ENCODE results near the gene TSPAN7.

TSPAN7 gene

DNA sequence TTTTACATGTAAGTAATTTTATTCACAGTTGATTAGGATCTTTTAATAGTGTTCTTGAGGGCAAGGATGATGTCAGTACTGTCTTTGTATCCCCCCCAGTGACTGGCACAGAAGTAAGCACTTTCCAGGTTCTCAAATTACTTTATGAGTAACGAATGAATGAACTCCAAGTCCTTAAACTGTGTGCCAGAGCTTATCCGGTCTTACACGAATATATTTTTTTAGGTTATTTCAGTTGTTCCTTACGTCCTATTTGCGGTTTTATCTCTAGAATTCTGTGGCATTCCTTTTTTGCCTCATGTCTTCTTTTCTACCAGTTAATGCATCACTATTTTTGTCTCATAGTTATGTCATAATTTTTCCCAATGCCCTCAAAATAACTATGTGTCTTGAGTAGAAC, 133.1 kb downstream of the TSPAN7 start:
- DNase-seq = peak in 1 of 2 experiments; percentile 9

- no peak for DNase-seq
These were observed 136.1 kb downstream of the TSPAN7 start for GRCh38 chrX:38697461-38697860.

- DNase-seq = no peak
These were observed 137.8 kb downstream of the TSPAN7 start for GRCh38 chrX:38699121-38699520.

DNA sequence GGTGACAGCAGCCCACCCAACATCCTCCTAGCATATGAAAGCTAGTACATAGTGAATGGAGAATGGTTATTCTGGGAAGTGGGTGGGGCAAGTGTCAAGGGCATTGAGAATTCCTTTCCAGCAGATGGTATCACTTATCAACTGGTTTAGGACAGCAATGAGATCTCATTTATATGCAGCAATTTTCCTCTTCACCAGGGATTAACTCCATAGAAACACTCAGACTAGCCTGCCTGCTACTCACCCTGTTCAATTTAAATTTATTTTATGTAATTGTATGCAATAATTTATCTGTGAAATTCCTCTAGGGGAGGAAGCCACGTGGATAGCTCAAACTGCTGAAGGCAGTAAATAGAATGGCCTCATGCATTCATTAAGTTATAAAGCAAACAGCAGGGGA, 138.4 kb downstream of the TSPAN7 start:
- no peak for DNase-seq

- DNase-seq = no peak
These were observed 139.7 kb downstream of the TSPAN7 start for GRCh38 chrX:38701073-38701472.

DNA sequence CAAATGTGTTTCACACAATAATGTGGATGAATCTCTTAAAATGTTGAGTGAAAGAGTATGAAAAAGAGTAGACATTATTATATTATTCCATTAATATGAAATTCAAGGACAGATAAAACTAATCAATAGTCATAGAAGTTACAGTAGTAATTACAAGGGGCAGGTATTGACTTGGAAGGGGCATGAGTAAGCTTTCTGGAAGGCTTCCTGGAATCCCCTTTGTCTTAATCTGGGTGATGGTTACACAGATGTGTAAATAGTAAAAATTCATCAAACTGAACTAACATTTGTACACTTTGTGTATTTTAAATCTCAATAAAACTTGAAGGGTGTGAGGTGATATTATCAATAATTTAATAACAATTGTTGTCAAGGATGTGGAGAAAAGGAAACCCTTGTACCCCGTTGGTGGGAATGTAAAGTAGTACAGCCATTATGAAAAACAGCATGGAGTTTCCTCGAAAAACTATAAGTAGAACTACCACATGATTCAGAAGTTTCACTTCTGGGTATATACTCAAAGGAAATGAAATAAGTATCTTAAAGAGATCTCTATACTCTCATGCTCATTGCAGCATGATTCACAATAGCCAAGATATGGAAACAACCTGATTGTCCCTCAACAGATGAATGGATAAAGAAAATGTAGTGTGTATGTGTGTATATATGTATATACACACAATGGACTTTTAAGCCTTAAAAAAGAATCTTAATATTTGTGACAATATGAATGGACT, 143.0 kb downstream of the TSPAN7 start:
- DNase-seq = no peak

DNA sequence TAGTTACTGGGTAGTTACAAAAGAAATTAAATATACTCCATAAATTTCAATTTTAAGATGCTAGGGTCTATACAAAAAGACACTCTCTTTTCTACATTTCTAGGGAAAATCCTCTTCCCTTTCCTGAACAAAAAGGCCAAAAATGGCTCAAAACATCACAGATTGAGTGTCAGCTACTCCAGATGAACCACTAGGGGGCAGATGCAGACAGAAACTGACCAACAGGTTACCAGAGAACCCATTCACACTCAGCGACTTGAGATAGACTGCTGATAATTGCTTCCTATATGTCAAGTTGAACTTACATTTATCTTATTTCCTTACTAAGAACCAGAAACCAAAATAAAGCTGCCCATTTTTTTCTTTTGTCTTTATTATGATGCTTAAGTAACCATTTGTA, 156.5 kb downstream of the TSPAN7 start:
- no peak for DNase-seq

DNA sequence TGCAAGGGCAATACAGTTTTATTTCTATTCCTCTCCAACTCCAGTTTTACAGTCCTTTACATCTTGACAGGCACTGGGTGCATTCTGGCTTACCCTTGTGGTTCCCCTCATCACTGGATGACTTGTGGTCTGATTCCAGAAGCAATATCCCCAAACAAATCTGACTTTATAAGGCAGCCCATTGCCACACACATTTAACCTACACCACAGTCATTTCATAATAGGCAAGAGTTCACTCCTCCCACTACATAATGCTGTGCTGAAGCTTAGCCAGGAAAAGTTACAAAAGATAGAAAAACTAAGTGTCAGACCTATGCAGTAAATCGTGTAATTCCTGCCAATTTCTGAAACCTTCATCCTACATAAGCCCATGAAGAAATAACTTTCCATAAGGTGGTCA, 157.0 kb downstream of the TSPAN7 start:
- DNase-seq = no peak

DNA sequence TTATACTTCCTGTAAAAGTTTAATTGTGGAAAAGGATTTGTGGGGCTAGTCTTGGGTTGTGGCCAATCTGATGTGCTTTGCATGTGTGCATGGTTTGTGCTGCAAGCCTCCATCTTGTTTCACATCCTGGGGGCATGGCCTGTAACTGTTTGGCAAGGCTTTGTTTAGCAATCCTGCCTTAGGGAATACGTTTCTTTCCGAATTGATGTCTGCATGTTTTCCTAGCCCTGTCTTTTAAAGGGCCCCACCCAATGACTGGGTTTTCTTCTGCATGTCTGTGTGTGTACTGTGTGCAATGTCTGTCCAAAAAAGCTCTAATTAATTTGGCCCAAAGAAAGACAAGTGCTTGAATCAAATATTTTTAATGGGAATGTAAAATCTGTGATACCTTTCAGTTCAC, 165.3 kb downstream of the TSPAN7 start:
- DNase-seq = no peak

DNA sequence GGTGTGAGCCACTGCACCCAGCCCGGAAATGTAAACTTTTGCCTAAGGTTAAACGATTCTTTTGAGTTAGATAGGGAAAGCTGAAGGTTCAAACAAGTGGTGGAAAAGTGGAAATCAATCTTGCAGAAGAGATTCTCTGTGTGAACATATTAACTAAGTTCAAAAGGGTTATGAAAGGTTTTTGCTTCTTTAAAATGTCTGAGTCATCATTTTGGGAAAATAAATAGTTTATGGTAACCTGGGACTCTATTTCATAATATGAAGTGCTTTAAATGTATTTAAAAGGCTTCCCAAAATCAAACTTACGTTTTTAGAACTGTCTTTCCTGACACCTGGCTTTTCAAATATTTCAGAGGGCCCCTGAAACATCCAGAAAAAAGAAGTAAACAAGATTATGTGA, 166.3 kb downstream of the TSPAN7 start:
- DNase-seq = no peak

- no peak for DNase-seq
These were observed 171.5 kb downstream of the TSPAN7 start for GRCh38 chrX:38732866-38733265.
